ENCODE measurements around the gene RAB11FIP3.

Gene RAB11FIP3

DNA sequence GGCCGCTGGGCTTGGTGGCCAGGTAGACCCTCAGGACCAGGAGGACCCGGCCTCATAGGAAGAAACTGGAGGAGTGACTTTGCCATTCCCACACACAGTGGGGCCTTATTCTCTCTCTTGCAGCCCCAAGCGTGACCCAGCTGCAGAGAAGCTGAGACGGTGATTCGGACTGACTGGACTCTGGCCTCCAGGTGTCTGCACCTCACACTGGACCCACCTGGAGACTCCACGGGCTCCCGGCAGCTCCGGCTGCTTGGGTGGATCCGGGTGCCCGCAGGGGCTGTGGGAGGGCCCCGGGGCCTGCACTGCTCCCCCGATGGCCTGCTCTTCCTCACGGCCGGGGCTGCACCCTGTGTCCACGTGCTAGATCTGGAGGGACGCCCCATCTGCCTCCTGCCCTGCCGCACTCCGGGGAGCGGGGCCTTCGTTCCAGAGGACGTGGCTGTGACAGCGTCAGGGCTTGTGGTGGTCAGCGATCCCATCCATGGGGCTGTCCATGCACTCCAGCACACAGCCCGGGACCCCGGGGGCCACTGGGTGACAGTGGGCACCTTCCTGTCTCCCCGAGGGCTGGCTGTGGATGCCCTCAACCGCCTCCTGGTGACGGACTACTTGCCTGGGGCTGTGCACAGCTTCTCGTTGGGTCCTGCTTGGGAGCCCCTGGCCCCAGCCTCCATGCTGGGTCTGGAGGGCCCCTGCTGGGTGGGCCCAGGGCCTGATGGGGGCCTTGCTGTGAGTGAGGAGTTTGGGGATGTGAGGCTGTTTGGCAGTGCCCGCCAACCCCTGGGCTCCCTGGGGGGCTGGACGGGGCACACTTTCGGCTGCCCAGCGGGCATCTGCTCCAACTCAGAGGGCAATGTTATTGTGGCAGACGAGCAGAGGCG is 142.2 kb downstream of the RAB11FIP3 start:
- no peak for DNase-seq (ENCODE audit: low read depth)

DNA sequence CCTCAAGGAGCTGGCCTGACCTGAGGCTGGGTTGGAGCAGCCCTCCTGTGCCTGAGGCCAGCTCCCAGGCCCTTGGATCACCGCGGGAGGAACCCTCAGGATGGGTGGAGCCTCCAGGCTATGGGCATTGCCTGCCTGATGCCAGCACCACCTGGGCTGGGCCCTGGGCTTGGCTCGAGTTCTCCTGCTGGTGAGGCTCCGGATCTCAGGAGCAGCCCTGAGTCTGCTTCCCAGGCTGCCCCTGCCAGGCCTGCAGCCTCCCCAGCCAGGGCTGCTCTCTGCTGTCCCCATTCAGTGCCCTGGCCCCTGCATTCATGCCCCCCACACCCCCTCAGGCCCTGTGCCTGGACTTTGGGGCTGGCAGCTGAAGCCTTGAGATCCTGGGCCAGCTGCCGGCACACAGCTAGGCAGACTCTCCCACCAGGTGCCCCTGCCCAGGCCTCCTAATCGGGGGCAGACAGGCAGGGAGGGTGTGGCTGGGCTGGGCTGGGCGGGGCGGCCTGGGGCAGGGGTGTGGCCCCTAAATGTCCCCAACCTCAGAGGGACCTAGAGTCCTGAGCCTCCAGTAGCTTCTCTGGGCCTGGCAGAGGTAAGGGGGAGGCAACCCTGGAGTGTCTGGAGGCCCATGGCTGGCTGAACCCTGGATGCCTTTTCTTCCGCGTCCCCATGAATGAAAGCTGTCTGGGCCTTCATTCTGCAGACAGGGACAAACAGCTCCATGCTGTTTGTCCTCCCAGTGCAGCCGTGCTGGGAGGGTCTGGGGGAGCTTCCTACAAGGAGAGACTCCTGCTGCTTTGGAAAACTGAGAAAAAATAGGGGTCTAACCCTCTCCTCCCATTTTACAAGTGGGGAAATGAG is 143.2 kb downstream of the RAB11FIP3 start:
- DNase-seq (ENCODE audit: low read depth), result no peak

DNA sequence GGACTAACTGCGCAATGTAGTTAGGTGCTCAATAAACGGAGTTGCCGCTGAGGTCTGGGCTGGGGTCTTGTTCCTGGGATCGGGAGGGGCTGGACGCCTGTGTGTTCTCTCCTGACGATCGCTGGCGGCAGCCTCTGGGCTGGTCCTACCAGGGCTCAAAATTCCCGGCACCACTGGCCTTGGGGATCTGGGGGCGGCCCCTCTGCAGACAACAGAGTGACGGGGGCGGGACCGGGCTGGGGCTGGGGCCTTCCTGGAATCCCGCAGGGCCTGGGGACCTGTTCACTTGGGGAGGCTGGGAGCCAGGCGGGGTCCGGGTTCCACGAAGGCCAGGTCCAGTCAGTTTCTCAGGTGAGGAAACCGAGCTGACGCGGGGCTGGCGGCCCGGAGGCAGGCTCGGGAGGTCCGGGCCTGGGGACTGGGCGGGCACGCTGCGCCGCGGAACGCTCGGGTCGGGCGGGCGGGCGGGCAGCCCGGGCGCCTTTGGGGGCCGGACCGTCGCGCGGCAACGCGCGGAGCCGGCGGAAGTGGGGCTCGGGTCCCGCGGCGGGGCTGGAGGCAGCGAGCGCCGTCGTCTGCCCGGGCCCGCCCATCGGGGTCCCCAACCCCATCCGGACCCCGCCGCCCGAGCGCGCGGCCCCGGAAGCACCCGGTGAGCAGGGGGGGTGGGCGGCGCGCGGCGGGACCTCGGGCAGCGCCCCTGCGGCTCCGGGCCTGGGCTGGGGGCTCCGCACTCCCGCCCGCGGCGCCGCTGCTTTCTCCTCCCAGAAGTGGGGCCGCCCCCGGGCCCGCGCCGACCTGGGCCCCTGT is 144.2 kb downstream of the RAB11FIP3 start, which contains the start of gene PIGQ:
TSS of gene PIGQ (plus strand) at position 524 of the 810 bp plus-strand sequence. CDS start 4,107 bp downstream, outside the sequence.
- DNase-seq (ENCODE audit: low read depth), result peak; percentile 20

Data from stimulated activated CD8-positive, alpha-beta memory T cell treated with anti-CD3 and anti-CD28 coated beads, Interleukin-15, amount 100 ng/mL, for 1 hour (primary cell).